Measurements from ENCODE around the gene KCNJ10.
"Not testable (repeated sequence)": the region's sequence is repeated elsewhere in the genome, so short reads cannot be mapped to it uniquely, and the experiment has no call there.

Gene KCNJ10

GRCh38 chr1:160069460-160070231, at the start of gene KCNJ10:
Gene KCNJ10 (minus strand): TSS chr1:160070160. CDS start chr1:160042532, 27,628 bp downstream.
- DNase-seq: no peak

DNA sequence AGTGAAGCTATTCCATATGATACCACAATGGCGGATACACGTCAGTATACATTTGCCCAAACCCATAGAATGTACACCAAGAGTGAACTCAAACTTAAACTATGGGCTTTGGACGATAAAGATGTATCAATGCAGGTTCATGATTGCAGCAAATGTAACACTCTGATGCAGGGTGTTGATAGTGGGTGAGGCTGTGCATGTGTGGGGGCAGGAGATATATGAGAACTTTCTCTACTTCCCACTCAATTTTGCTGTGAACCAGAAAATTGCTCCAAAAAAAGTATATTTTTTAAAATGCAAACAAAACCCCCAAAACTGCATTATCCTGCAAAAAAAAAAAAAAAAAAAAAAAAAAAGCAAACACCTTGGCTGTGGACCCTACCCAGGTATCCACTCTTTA, 49.0 kb upstream of the KCNJ10 start:
- DNase-seq: no peak

DNA sequence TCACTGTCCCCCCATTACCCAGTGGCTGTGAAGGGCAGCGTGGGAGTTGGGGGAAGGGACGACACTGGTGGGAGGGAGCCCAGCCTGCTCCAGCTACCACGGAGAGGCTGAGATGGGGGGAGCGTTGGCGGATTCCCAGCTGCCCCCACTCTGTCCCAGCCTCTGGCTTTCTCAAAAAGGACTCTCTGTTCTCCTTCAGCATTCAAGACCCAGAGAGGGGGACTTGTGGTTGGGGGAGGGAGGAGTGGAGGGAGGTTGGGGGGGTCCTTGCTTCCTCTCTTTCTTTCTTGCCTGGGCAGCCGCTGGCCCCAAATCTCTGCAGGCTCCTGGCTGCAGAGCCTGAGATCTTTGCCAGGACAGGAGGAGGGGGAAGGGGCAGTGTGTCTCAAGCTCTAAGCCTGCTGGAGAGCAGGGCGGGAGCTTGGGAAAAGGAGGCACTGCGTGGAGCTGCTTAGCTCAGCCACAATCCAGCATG, 47.8 kb upstream of the KCNJ10 start:
- DNase-seq: no peak

DNA sequence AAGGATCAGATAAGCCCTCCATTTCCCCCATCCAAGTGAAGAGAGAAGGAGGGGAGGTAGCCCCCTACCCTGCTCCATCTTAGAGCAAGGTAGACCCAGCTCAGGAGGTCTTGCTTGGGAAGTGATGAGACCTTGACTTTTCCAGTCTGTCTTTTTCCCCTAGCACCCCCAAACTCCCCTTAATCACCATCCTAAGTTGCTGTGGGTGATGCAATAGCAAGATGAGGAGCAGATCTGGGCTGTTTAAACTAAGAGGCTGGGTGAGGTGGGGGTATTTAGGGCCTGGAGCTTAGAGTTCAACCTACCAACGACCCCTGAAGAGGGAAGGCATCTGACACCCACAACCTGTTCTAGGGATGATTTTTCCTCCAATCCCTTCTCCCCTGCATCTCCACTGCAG, 47.3 kb upstream of the KCNJ10 start:
- DNase-seq: no peak

DNA sequence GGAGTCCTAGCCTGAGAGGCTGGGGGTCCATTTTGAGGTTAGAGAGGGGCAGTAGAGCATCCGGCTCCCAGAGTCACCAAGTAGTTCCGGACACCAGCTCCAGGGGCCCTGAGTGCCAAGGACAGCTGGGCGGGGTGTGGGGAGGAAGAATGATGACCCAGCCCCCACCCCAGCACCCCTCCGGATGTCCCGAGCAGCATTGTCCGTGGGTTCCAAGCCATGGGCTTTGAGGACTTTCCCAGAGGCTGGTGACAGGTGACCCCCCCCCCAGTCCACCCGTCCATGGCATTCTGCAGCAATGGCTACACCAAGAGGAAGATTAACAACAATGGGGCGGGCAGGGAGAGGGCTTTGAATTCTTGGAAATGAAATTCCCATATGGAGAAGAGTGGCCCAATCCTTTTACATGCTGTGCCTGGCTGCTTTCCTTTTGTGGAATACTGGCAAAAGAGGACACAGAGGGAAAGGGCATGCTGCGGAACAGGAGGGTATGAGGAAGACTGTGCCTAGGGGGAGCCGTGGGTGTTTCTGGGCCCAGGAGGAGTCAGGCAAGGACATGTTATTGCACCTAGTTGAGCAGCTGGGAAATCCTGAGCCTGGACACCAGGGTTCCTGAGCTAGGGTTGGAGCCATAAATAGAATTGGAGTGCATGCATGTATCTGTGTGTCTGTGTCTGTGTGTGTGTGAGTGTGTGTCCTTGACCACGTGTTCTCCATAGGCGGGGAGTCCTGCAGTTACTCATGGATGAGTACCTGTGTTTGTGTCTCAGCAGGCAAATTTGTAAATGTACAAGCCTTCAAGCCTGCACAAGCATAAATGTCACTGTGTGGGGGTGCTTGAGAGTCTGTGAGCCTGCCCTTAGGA, 46.6 kb upstream of the KCNJ10 start:
- DNase-seq: no peak

DNA sequence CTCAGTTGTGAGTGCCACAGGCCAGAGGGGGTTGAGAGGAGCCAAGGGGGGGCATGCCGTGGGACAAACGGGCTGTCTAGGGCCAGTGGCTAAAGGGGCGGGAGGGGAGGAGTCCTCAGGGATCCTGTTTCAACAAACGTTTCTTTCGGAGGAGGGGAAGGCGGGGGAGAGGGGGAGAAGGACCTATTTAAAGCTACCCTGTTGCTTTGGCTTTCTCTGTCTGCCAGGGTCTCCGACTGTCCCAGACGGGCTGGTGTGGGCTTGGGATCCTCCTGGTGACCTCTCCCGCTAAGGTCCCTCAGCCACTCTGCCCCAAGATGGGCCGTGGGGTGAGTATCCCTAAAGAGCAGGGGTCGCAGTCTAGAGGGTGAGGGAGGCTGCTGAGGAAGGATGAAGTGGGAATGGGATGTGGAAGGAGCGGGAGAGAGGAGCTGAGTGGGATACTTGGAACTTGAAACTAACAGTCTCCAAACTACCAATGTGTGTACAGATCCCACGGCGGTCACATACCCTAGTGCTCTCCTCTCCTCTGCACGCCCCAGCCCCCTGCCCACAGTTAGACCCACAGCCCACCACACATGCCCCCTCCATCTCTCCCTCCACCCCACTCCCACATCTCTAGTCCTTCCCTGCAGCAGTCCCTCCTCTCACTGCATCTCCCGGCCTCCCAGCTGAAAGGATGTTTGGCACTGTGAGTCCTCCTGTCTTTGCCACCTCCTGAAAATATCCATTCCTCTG, 45.8 kb upstream of the KCNJ10 start, which contains the start of gene ATP1A2:
ATP1A2 (plus strand) TSS at position 215 of the 738 bp plus-strand sequence; CDS start at position 318, 103 bp downstream.
- DNase-seq: no peak

GRCh38 chr1:160114085-160114484, 44.1 kb upstream of the KCNJ10 start:
- DNase-seq: no peak

GRCh38 chr1:160113407-160113806, 43.4 kb upstream of the KCNJ10 start:
- no peak for DNase-seq

DNA sequence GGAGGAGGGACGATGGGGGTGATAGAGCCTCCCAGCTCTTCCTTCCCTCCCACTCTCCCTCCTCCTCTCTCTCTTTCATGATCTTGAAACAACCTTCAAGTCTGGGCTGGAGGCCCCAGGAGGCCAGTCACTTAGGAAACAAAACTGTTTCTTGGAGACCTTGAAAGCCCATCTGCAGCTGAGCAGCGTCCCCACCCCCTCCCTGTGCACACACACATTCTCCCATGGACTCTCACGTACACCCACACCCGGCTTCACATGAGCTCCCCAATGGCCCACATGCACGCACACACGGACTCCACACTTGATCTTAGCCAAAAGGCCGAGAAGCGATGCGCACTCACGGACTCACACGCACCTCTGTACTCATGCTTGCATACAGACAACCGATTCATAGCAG, 42.4 kb upstream of the KCNJ10 start:
- no peak for DNase-seq

- not testable (repeated sequence) for DNase-seq
Observed at GRCh38 chr1:160111462-160111861, 41.5 kb upstream of the KCNJ10 start.

DNA sequence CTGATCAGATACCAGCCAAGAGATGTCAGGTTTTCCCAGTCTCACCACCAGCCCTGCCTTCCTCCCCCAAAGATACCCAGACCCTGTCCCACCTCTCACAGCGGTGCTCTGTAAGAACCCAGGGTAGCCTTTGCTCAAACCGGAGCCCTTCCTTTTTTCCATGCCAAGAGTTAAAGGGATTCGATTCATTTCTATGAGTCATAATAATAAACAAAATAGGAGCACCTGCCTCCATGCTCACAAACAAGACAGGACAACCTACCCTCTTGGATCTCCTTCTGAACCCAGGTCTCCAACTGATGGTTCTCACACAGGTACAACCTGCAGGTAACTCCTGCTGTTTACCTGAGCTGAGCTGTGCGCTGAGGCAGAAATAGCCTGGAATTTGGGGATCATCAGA, 39.7 kb upstream of the KCNJ10 start:
- no peak for DNase-seq

- DNase-seq: no peak
Observed at GRCh38 chr1:160108888-160109662, 39.1 kb upstream of the KCNJ10 start.

DNA sequence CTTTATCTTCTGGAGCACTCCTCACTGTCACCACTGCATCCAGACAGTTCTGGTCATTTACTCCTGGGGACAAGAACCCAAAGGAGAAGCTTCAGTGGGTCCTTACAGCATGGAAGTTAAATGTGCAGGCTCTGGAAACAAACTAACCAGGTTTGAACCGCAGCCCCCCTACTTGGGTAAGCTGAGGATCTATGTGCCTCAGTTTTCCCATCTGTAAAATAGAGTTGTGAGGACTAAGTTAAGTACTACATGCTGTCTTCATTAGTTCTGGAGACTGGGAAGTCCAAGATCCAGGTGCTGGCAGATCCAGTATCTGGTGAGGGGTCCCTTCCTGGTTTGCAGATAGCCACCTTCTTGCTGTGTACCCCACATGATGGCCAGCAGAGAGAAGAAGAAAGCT, 37.6 kb upstream of the KCNJ10 start:
- DNase-seq: no peak

DNA sequence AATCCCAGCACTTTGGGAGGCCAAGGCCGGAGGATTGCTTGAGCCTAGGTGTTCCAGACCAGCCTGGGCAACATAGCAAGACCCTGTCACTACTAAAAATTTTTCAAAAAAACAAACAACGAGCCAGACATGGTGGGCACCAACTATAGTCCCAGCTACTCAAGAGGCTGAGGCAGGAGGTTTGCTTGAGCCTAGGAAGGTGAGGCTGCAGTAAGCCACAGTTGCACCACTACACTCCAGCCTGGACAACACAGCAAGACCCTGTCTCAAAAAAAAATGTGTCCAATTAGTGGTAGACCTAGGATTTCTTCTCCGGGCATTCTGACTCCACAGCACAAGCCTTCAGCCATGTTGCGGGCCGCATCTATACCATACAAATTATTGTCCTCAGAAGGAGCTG, 35.2 kb upstream of the KCNJ10 start:
- DNase-seq: no peak

- no peak for DNase-seq
Observed at GRCh38 chr1:160104486-160104885, 34.5 kb upstream of the KCNJ10 start.

GRCh38 chr1:160103658-160104408, 33.9 kb upstream of the KCNJ10 start:
- no peak for DNase-seq

GRCh38 chr1:160101717-160102522, 32.0 kb upstream of the KCNJ10 start:
- DNase-seq: no peak

DNA sequence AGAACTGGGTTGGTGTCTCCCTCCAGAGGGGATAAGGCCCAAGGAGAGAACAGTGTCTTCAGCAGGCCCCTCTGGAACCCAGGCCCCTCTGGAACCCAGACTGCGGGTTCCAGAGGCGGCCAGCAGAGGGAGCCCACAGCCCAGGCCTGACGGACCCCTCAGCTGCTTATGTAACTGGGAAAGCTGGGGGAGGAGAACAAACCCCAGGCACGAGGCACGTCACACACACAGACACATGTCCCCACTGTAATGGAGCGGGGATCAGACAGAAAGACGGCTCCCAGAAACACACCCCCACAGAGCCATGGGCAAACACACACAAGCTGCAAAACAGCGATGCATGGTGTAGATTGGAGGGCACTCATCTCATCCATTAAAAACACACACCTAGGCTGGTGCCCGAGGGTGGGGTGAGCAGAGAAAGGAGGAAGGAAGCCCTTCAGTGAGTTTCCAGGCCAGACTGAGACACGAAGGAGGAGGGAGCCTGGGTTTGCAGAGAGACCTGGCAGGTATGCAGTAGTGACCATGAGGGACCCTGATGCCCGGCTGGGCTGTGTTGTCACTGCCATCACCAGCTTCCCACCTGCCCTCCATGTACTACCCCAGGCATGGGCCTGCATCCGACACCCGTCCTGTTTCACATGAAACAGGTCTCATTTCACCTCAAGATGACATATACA, 31.2 kb upstream of the KCNJ10 start:
- no peak for DNase-seq

DNA sequence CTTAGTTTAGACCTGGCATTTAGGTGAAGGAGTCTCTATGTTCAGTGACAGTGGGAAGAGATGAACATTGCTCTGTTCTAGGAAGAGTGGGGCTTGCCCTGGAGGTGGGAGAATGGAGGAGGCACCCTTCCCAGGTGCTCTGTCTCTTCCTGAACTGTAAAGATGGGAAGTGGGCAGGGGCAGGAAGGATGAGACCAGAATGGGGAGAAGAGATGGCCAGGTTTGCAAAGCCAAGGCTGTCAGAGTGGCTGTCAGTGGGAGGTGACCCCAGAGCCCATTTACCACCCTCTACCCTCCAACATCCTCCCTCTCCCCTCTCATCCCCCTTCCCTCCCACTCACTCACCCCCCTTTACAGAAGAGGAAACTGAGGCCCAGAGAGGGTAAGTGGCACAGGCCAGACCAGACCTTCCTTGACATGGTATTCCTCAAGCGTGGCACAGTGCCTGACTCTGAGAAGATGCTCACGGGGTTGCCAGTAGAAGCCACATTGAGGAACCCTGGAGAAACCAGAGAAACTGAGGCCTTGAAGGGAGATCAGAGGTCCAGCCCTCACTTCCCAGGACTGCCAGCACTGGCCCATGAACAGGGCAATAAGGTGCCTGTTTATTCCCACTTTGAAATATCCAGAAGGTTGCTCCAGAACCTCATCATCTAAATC, 29.9 kb upstream of the KCNJ10 start:
- DNase-seq: no peak

All from GOT3 (cell line).